ENCODE measurements around the gene FAM118B.
"Not testable (repeated sequence)": the region's sequence is repeated elsewhere in the genome, so short reads cannot be mapped to it uniquely, and the experiment has no call there.

The FAM118B gene

GRCh38 chr11:126308771-126309170 lies 97.2 kb downstream of the FAM118B start:
- not testable (repeated sequence) for DNase-seq

DNA sequence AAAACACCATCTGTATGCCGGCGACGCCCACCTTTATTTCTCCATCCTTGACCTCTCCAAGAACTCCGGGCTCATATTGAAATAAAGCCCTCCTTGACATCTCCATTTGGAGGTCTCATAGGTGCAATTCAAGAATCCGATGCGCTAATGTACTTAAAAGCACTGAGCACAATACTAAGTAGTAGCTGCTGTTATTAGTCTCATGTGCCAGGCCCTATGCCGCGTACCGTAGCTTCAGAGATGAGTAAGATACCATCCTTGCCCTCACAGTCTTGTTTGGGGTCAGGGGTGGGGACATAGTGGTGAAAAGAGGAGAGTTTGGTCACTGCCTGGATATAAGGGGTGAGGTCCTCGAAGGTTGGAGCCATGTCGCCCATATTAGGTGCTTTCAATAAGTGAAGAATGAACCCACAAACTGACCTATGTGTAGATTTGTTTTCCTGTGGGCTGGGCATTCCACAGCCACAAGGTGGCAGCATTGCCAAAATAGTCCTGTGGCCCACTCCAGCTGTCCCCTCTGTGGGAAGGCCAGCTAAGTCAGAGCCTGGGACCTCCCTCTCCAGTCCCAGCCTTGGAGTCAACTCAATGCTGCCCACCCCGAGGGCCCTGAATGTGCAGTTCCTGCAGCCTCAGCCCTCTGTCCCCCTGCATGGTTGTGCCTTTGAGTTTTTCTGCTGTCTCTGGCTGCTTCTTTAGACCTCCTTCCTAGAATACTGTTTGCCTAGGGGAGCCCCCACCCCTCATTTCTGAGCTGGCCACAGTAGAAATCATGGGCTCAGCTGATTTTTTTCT lies 98.8 kb downstream of the FAM118B start:
- peak in 49 of 56 donors; percentile 3 to 86 (median 57) for DNase-seq

DNA sequence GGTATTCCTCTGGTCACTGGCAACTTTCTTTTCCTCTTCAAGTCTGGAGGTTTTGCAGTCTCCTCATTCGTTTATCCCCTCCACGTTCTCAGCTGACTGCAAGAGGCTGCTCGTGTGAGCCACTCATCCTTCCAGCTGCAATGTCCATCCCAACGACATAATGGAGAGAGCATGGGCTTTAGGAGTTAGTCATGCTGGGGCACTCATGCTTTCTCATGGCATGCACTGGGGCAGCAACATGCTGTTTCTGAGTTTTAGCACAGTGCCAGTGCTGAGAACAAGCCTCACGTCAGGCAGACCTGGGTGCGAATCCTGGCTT lies 99.4 kb downstream of the FAM118B start:
- DNase-seq, result no peak

DNA sequence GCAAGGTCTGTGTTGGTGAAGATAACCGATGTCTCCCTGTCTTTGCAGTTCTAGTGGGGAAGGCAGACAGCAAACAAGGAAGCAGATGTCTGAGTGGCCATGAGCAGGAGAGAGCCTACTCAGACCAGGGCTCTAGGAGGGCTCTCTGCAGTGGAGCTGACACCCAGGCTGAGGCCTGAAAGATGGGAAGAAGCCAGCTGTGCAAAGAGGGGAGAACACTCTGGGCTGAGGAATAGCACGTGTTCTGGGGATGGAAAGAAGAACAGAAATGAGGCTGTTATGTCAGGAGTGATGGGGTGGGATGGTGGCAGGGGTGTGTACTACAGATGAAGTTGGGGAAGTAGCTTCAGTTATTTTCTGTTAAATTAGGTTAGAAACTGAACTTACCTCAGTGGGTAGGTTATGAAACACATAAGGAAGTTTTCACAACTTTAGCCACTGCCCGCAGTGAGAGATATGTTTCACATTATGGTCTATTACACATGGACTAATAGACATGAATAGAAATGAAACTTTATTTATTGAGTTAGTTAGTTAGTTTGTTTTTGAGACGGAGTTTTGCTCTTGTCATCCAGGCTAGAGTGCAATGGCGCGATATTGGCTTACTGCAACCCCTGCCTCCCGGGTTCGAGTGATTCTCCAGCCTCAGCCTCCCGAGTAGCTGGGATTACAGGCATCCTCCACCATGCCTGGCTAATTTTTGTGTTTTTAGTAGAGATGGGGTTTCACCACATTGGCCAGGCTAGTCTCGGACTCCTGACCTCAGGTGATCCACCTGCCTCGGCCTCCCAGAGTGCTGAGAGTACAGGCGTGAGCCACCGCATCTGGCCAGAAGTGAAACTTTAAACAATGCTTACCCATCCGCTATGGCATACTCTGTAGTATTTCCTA lies 100.1 kb downstream of the FAM118B start:
- no peak for DNase-seq
